Measurements from ENCODE around the gene GNPTG.

The GNPTG gene

GRCh38 chr16:1387331-1387730, 35.6 kb downstream of the GNPTG start:
- H3K4me1 Mint-ChIP-seq, result no peaks in the 10 kb centered on the region
- ATAC-seq (ENCODE audit: low read depth) (no peak), DNase-seq (ENCODE audit: low spot score in 2 of 2) (no peak)
- H3K27ac Mint-ChIP-seq, result no peak overlapping the region
- H3K9me3 Mint-ChIP-seq, result no peaks in the 10 kb centered on the region
- no peaks in the 10 kb centered on the region for H3K27me3 Mint-ChIP-seq
- H3K36me3 Mint-ChIP-seq, result peaks cover 9% of the 10 kb centered on the region
- no peak overlapping the region for H3K4me3 Mint-ChIP-seq

DNA sequence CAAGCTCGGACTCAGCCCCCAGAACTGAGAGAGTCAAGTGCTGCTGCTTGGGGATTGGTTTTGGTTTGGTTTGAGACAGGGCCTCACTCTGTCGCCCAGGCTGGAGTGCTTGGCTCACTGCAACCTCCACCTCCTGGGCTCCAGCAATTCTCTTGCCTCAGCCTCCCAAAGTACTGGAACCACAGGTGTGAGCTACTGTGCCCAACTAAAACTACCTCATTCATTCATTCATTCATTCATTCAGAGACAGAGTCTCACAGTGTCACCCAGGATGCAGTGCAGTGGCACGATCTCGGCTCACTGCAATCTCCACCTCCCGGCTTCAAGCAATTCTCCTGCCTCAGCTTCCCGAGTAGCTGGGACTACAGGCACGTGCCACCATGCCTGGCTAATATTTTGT, 38.0 kb downstream of the GNPTG start:
- no peak overlapping the region for H3K27ac Mint-ChIP-seq
- H3K4me1 Mint-ChIP-seq, result no peaks in the 10 kb centered on the region
- H3K27me3 Mint-ChIP-seq, result no peaks in the 10 kb centered on the region
- H3K4me3 Mint-ChIP-seq, result no peak overlapping the region
- no peak for DNase-seq (ENCODE audit: low spot score in 2 of 2)
- no peaks in the 10 kb centered on the region for H3K9me3 Mint-ChIP-seq
- ATAC-seq (ENCODE audit: low read depth), result no peak
- H3K36me3 Mint-ChIP-seq, result peaks cover 8% of the 10 kb centered on the region

DNA sequence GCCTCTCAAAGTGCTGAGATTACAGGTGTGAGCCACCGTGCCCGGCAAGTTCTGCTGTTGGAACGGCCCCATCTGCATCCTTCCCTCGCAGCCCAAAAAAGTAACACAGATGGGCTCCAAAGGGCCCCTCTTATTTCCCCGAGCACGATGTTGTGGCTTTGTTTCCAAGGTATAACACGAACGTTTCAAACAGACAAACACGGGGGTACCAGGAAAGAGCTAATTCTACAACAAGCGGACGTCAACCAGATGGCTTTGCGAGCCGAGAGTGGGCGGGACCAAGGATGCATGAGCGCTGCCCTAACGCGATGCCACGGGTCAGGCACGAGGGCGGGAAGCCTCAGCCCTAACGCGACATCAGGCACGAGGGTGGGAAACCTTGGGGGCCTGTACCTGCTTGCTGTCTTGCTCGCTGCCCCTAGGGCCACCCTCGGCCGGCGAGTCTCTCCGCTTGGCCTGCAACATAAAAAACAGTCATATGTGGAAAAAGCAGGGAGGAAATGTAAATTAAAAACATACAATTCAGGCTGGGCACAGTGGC, 38.6 kb downstream of the GNPTG start:
- no peaks in the 10 kb centered on the region for H3K9me3 Mint-ChIP-seq
- H3K27me3 Mint-ChIP-seq, result no peaks in the 10 kb centered on the region
- no peak overlapping the region for H3K27ac Mint-ChIP-seq
- no peak overlapping the region for H3K4me3 Mint-ChIP-seq
- H3K36me3 Mint-ChIP-seq, result peaks cover 6% of the 10 kb centered on the region
- DNase-seq (ENCODE audit: low spot score in 2 of 2) (no peak), ATAC-seq (ENCODE audit: low read depth) (no peak)
- H3K4me1 Mint-ChIP-seq, result no peaks in the 10 kb centered on the region

GRCh38 chr16:1392826-1393225, 41.1 kb downstream of the GNPTG start:
- DNase-seq (ENCODE audit: low spot score in 2 of 2), result no peak
- no peaks in the 10 kb centered on the region for H3K9me3 Mint-ChIP-seq
- no peak overlapping the region for H3K27ac Mint-ChIP-seq
- H3K27me3 Mint-ChIP-seq, result no peaks in the 10 kb centered on the region
- H3K4me1 Mint-ChIP-seq, result no peaks in the 10 kb centered on the region
- no peak overlapping the region for H3K4me3 Mint-ChIP-seq
- ATAC-seq (ENCODE audit: low read depth), result no peak
- peaks cover 12% of the 10 kb centered on the region for H3K36me3 Mint-ChIP-seq

- ATAC-seq (ENCODE audit: low read depth) (no peak), DNase-seq (ENCODE audit: low spot score in 2 of 2) (no peak)
- H3K27ac Mint-ChIP-seq, result no peak overlapping the region
- no peaks in the 10 kb centered on the region for H3K9me3 Mint-ChIP-seq
- H3K27me3 Mint-ChIP-seq, result no peaks in the 10 kb centered on the region
- H3K4me1 Mint-ChIP-seq, result no peaks in the 10 kb centered on the region
- H3K36me3 Mint-ChIP-seq, result peaks cover 13% of the 10 kb centered on the region
- no peak overlapping the region for H3K4me3 Mint-ChIP-seq
Measured at GRCh38 chr16:1393613-1394176, 42.0 kb downstream of the GNPTG start.

DNA sequence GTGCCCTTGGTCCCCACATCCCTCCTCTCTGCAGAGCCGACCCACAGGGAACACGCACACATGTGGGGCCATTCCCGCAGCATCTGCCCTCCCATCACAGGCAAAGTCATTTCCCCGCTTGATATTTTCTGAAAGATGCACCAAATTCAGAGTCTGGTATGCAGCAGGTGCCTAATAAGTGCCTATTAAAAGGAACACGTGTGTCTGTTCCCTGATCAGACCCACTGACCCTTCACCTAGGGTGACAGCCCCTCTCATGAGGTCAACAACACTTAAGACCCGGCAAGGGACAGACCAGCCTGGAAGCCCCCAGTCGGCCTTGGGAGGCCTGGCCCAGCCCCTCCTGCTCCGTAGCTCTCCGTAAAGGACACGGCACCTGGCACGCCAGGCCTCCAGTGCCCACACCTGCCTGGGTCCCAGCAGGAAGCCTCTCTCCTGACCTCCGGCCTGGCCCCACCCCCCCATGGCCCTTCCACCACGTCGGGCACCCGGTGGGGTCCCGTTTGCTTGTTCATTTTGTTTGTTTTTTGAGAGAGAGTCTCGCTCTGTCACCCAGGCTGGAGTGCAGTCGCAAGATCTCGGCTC, 42.7 kb downstream of the GNPTG start:
- no peak for DNase-seq (ENCODE audit: low spot score in 2 of 2)

GRCh38 chr16:1395444-1396031, 43.8 kb downstream of the GNPTG start:
- Mint-ChIP-seq H3K4me3 (no peak overlapping the region), H3K27me3 (no peaks in the 10 kb centered on the region), H3K27ac (no peak overlapping the region), H3K36me3 (peaks cover 15% of the 10 kb centered on the region), H3K4me1 (no peaks in the 10 kb centered on the region), H3K9me3 (no peaks in the 10 kb centered on the region)
- DNase-seq (ENCODE audit: low spot score in 2 of 2) (no peak), ATAC-seq (ENCODE audit: low read depth) (no peak)

More for the DNA sequence above, 42.7 kb downstream of the GNPTG start:
- Mint-ChIP-seq H3K36me3 (peaks cover 15% of the 10 kb centered on the region), H3K4me3 (no peak overlapping the region), H3K9me3 (no peaks in the 10 kb centered on the region), H3K27ac (no peak overlapping the region), H3K27me3 (no peaks in the 10 kb centered on the region), H3K4me1 (no peaks in the 10 kb centered on the region)
- no peak for ATAC-seq (ENCODE audit: low read depth)

DNA sequence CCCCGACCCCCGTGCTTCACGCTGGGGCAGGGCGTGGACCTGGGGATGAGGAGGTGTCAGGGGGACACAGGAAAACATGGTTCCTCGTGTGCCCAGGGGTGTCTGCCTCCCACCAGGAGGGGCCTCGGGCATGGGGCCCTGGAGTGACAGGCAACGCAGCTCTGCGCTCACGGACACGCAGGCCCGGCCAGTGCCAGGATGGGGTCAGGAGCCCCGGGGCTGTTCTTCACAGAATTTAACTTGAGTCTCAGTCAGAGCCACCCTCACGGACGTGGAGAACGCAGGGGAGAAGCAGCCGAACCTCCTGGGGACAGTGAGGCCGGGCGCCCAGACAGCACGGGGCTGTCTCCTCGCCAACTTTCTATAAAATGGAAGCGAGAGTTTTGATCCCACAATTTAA, 46.0 kb downstream of the GNPTG start:
- peaks cover 21% of the 10 kb centered on the region for H3K36me3 Mint-ChIP-seq
- H3K27ac Mint-ChIP-seq, result no peak overlapping the region
- no peak overlapping the region for H3K4me3 Mint-ChIP-seq
- DNase-seq (ENCODE audit: low spot score in 2 of 2), result no peak
- H3K4me1 Mint-ChIP-seq, result no peaks in the 10 kb centered on the region
- no peak for ATAC-seq (ENCODE audit: low read depth)
- no peaks in the 10 kb centered on the region for H3K9me3 Mint-ChIP-seq
- no peaks in the 10 kb centered on the region for H3K27me3 Mint-ChIP-seq

DNA sequence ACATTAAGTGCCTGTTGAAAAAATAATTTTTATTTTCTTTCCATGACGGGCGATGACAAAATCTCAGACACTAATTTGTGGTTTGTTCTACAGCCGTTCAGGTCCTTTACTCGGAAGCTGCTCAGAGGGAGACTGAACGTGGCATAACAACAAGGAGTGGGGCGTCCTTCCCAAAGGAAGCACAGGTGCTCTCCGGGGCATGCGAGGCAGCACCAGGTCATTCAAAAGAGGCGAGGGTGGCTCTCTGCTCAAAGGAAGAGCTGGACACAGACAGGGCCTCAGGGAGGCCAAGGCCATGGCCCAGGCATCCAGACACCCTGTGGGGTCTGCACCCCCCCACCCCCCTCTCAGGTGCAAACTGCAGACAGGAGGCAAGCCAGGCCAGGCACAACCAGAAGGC, 46.6 kb downstream of the GNPTG start:
- ATAC-seq (ENCODE audit: low read depth), result no peak
- Mint-ChIP-seq H3K9me3 (no peaks in the 10 kb centered on the region), H3K4me3 (no peak overlapping the region), H3K27me3 (no peaks in the 10 kb centered on the region), H3K27ac (no peak overlapping the region), H3K36me3 (peaks cover 25% of the 10 kb centered on the region), H3K4me1 (peaks cover 1% of the 10 kb centered on the region)
- no peak for DNase-seq (ENCODE audit: low spot score in 2 of 2)

DNA sequence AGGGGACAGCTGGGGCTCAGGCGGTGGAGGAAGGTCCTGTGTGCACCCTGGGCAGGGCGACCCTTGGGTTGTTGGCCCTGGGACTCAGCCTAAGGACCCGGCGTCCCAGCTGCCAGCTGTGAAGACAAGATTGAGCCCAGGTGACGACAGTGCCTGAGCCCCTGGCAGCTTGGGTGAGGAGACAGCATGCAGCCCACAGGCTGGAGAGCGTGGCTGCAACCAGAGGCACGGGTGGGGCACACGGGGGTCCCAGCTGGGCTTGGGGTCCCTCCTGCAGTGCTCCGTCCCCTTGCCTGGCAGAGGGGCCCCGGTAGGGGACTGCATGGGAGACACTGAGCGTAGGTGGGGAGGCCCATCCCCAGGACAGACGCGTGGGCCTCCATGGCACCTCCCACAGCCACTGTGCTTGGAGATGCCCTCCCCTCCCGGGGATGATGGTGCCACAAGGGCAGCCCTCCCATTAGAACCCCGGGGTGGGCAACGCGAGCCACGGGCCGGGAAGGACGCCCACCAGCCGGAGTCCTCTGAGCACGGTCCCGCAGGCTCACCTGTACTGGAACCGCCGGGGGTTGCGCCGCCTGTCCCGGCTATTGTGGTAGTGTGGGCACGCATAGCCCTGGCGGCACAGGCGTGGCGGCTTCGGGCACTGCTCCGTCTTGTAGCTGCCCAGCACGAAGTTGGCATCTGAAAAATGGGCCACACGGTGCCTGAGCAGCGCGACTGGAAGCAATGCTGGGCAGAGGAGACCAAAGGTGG, 47.3 kb downstream of the GNPTG start:
- no peak overlapping the region for H3K27ac Mint-ChIP-seq
- no peak for DNase-seq (ENCODE audit: low spot score in 2 of 2)
- no peak for ATAC-seq (ENCODE audit: low read depth)
- H3K9me3 Mint-ChIP-seq, result no peaks in the 10 kb centered on the region
- H3K27me3 Mint-ChIP-seq, result no peaks in the 10 kb centered on the region
- H3K4me1 Mint-ChIP-seq, result peaks cover 3% of the 10 kb centered on the region
- H3K4me3 Mint-ChIP-seq, result no peak overlapping the region
- H3K36me3 Mint-ChIP-seq, result peaks cover 26% of the 10 kb centered on the region

DNA sequence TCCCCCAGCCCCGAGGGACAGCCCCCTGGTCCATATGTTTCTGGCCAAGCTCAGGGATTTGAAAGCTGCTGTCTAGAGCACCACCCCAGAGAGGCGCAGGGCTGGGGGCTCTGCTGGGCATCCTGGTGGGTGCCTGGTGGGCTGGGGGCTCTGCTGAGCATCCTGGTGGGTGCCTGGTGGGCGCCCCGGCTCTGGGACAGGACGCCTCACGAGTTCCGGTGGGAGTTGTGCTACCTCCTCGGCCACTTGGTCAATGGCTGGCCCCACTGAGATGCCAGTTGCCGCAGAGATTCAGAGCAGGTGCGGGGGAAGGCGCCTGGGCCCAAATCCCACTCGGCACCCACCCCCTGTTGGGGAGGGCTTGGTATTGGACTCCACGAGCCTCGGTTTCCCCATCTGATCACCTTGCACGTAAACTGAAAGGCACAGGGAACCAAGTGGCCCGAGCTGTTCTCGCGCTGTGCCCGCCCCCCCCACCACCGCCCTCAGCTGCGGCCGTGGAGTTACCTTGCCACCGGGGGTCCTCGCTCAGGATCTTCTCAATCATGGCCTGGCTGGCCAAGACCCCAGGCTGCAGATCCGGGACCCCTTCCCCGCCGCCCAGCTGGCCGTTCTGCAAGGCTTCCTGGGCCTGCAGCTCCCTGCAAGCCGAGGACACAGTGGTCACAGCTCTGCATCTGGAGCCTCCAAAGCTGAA, 49.5 kb downstream of the GNPTG start:
- Mint-ChIP-seq H3K27me3 (no peaks in the 10 kb centered on the region), H3K4me3 (no peak overlapping the region), H3K9me3 (no peaks in the 10 kb centered on the region), H3K4me1 (peaks cover 3% of the 10 kb centered on the region), H3K27ac (no peak overlapping the region), H3K36me3 (peaks cover 26% of the 10 kb centered on the region)
- DNase-seq (ENCODE audit: low spot score in 2 of 2) (no peak), ATAC-seq (ENCODE audit: low read depth) (no peak)

DNA sequence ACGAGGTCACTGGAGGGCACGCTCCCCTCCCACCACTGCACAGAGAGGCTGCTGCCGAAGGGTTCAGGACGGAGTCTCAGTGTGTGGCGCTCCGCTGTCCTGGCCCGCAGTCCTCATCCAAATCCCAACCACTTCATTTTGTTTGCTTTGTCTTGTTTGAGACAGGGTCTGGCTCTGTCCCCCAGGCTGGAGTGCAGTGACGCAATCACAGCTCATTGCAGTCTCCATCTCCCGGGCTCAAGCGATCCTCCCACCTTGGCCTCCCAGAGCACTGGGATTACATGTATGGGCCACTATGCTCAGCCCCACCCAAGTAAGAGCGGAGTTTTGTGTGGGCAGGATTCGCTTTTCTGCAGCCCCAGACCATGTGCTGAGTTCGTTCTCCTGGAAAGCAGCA, 50.0 kb downstream of the GNPTG start:
- no peaks in the 10 kb centered on the region for H3K27me3 Mint-ChIP-seq
- no peak overlapping the region for H3K4me3 Mint-ChIP-seq
- H3K27ac Mint-ChIP-seq, result no peak overlapping the region
- H3K36me3 Mint-ChIP-seq, result peaks cover 24% of the 10 kb centered on the region
- DNase-seq (ENCODE audit: low spot score in 2 of 2) (no peak), ATAC-seq (ENCODE audit: low read depth) (no peak)
- no peaks in the 10 kb centered on the region for H3K9me3 Mint-ChIP-seq
- H3K4me1 Mint-ChIP-seq, result peaks cover 3% of the 10 kb centered on the region

DNA sequence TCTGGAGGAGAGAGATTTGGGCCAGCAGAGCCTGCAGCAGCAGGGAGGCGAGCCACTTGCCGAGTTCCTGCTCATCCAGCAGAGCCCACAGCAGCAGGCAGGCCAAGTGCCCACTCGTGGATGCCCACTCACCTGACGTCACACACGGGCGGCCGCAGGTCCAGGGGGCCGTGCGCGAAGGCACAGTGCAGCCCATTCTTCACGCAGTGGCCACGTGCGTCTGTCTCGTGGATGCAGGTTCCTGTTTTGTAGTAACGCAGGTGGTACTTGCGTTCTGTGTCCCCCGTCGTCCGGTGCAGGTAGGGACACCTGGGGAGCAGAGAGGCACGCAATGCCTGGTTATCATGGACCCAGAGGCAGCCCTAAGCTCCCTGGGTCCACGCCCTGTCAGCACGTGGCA, 51.3 kb downstream of the GNPTG start:
- Mint-ChIP-seq H3K9me3 (no peaks in the 10 kb centered on the region), H3K27ac (no peak overlapping the region)
- no peak for ATAC-seq (ENCODE audit: low read depth)

GRCh38 chr16:1403733-1404132, 52.0 kb downstream of the GNPTG start:
- Mint-ChIP-seq H3K36me3 (peaks cover 19% of the 10 kb centered on the region), H3K27me3 (no peaks in the 10 kb centered on the region)

More for the DNA sequence above, 51.3 kb downstream of the GNPTG start:
- peaks cover 3% of the 10 kb centered on the region for H3K4me1 Mint-ChIP-seq
- H3K27me3 Mint-ChIP-seq, result no peaks in the 10 kb centered on the region
- no peak overlapping the region for H3K4me3 Mint-ChIP-seq
- H3K36me3 Mint-ChIP-seq, result peaks cover 22% of the 10 kb centered on the region
- DNase-seq (ENCODE audit: low spot score in 2 of 2), result no peak

More at GRCh38 chr16:1403733-1404132, 52.0 kb downstream of the GNPTG start:
- Mint-ChIP-seq H3K9me3 (no peaks in the 10 kb centered on the region), H3K4me1 (peaks cover 7% of the 10 kb centered on the region), H3K27ac (no peak overlapping the region), H3K4me3 (no peak overlapping the region)
- ATAC-seq (ENCODE audit: low read depth) (no peak), DNase-seq (ENCODE audit: low spot score in 2 of 2) (no peak)

All from memory B cell (primary cell).